Mammary epithelial cell (primary cell): ENCODE measurements around the gene TMED1.

ENCODE experiments used
- EZH2 ChIP-seq: IDR thresholded peaks from 2 replicates; pipeline ENCODE4 v1.6.1; 2012; ENCODE audit warnings: low read length, inconsistent platforms, borderline replicate concordance
- TF ChIP-seq, protein P1 (sequence below), 2 donors: IDR thresholded peaks in 1 of 2; conservative IDR thresholded peaks in 1 of 2; 2 replicates each; pipeline ENCODE4 v1.5.1; 2011 to 2012; ENCODE audit warnings: inconsistent platforms in 2 of 2, low read length in 2 of 2, mild to moderate bottlenecking in 2 of 2, control low read depth in 1 of 2, low read depth in 1 of 2; ENCODE audit not compliant: insufficient read depth in 1 of 2; ENCODE audit errors: extremely low read depth in 1 of 2

DNA sequence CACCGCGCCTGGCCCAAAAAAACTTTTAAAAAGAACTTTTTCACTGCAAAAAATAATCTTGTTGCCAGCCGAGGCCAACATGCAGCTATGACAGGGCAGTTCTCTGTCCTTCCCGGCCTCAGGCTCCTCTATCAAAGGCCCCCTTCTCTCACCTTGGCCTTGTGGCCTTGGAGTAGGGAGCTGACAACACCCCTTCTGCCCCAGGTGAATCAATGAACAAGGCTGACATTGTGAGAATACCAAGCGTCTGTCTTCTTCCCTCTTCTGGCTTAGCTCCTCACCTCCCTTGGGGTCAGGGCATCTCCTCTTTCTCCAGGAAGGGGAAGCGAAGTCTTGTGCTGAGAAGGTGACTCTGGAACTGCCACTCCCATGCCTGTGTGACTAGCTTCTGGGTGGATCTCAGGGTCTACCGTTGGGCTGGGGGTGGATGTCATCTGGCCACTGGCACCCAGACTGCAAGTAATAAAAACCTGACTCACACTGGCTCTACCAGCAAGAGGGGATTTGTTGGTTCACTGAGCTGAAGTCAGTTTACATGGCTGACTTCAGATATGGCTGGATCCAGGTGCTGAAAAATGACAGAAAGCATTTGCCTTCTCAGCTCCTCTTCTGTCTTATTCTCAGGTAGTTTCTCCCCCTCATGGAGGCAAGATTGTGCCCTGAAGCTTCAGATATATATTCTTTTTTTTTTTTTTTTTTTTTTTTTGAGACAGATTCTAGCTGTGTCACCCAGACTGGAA is 18.5 kb upstream of the TMED1 start:
- TF ChIP-seq, protein P1, sequence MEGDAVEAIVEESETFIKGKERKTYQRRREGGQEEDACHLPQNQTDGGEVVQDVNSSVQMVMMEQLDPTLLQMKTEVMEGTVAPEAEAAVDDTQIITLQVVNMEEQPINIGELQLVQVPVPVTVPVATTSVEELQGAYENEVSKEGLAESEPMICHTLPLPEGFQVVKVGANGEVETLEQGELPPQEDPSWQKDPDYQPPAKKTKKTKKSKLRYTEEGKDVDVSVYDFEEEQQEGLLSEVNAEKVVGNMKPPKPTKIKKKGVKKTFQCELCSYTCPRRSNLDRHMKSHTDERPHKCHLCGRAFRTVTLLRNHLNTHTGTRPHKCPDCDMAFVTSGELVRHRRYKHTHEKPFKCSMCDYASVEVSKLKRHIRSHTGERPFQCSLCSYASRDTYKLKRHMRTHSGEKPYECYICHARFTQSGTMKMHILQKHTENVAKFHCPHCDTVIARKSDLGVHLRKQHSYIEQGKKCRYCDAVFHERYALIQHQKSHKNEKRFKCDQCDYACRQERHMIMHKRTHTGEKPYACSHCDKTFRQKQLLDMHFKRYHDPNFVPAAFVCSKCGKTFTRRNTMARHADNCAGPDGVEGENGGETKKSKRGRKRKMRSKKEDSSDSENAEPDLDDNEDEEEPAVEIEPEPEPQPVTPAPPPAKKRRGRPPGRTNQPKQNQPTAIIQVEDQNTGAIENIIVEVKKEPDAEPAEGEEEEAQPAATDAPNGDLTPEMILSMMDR (conservative IDR thresholded peaks at IDR 0.05 in 1 of 2, IDR thresholded peaks at IDR 0.05 in 1 of 2; ENCODE audit: extremely low read depth in 1 of 2, insufficient read depth in 1 of 2, low read depth in 1 of 2, low read length in 2 of 2): no peak
- no peak for TF ChIP-seq EZH2
